H9 (cell line): ENCODE results near the gene ERVW-1. TPM values are rescaled to one million over a fixed set of nuclear protein-coding genes. Genes with fewer than 3 reads are reported as not detected.

Experiments used
- DNase-seq: peaks from one replicate; pipeline ENCODE4 v3.0.0-alpha.2; 2017
- H2AFZ ChIP-seq: one replicate; pipeline ENCODE4 v1.6.1; 2013; ENCODE audit warnings: mild to moderate bottlenecking, low read length, control low read depth, moderate library complexity
- H2AK5ac ChIP-seq: 2 replicates; pipeline ENCODE4 v1.6.1; 2013; ENCODE audit warnings: low read length, control low read depth, mixed read lengths; ENCODE audit not compliant: insufficient read length
- H2BK120ac ChIP-seq: one replicate; pipeline ENCODE4 v1.6.1; 2013; ENCODE audit warnings: low read depth, mild to moderate bottlenecking, low read length, control low read depth, inconsistent platforms; ENCODE audit not compliant: poor library complexity, severe bottlenecking
- H2BK12ac ChIP-seq: 2 replicates; pipeline ENCODE4 v1.6.1; 2013; ENCODE audit warnings: low read length, control low read depth, mixed read lengths, low read depth; ENCODE audit not compliant: insufficient read length
- H2BK15ac ChIP-seq: 2 replicates; pipeline ENCODE4 v1.6.1; 2013; ENCODE audit warnings: low read depth, low read length, control low read depth
- H2BK20ac ChIP-seq: one replicate; pipeline ENCODE4 v1.6.1; 2013; ENCODE audit warnings: low read depth, mild to moderate bottlenecking, low read length, control low read depth, inconsistent platforms; ENCODE audit not compliant: poor library complexity, severe bottlenecking
- H2BK5ac ChIP-seq: 2 replicates; pipeline ENCODE4 v1.6.1; 2013; ENCODE audit warnings: low read length, control low read depth, mixed read lengths; ENCODE audit not compliant: insufficient read length
- H3K14ac ChIP-seq: 2 replicates; pipeline ENCODE4 v1.6.1; 2013; ENCODE audit warnings: low read length, control low read depth; ENCODE audit not compliant: insufficient read depth
- H3K18ac ChIP-seq: 2 replicates; pipeline ENCODE4 v1.6.1; 2013; ENCODE audit warnings: low read depth, mild to moderate bottlenecking, mixed read lengths, low read length, control low read depth; ENCODE audit not compliant: insufficient read length
- H3K23ac ChIP-seq: 2 replicates; pipeline ENCODE4 v1.6.1; 2013; ENCODE audit warnings: low read length, control low read depth, mixed read lengths, low read depth; ENCODE audit not compliant: insufficient read length
- H3K23me2 ChIP-seq: 2 replicates; pipeline ENCODE4 v1.6.1; 2013; ENCODE audit warnings: low read depth, mild to moderate bottlenecking, mixed read lengths, low read length, control low read depth; ENCODE audit not compliant: insufficient read length, poor library complexity, severe bottlenecking
- H3K27ac ChIP-seq: 2 replicates; pipeline ENCODE4 v1.5.1; 2013; ENCODE audit warnings: low read length, control low read depth, mixed read lengths, low read depth; ENCODE audit not compliant: insufficient read length
- H3K27me3 ChIP-seq: 2 replicates; pipeline ENCODE4 v1.6.1; 2013; ENCODE audit warnings: low read length, control low read depth, inconsistent platforms; ENCODE audit not compliant: insufficient read depth
- H3K4ac ChIP-seq: 2 replicates; pipeline ENCODE4 v1.6.1; 2013; ENCODE audit warnings: low read depth, mild to moderate bottlenecking, control low read depth, inconsistent platforms, low read length, moderate library complexity
- H3K4me1 ChIP-seq: 2 replicates; pipeline ENCODE4 v1.6.1; 2013; ENCODE audit warnings: low read length, control low read depth, inconsistent platforms; ENCODE audit not compliant: insufficient read depth
- H3K4me2 ChIP-seq: 2 replicates; pipeline ENCODE4 v1.6.1; 2013; ENCODE audit warnings: low read length, control low read depth, mixed read lengths; ENCODE audit not compliant: insufficient read length, insufficient read depth
- H3K56ac ChIP-seq: 2 replicates; pipeline ENCODE4 v1.6.1; 2013; ENCODE audit warnings: low read depth, mild to moderate bottlenecking, mixed read lengths, low read length, control low read depth; ENCODE audit not compliant: insufficient read length
- H3K79me1 ChIP-seq: 2 replicates; pipeline ENCODE4 v1.6.1; 2013; ENCODE audit warnings: low read depth, mild to moderate bottlenecking, moderate library complexity, low read length, control low read depth, inconsistent platforms; ENCODE audit not compliant: insufficient read depth, poor library complexity, severe bottlenecking
- H3K79me2 ChIP-seq: 2 replicates; pipeline ENCODE4 v1.6.1; 2013; ENCODE audit warnings: low read length, control low read depth, inconsistent platforms; ENCODE audit not compliant: insufficient read depth
- H3K9ac ChIP-seq: 2 replicates; pipeline ENCODE4 v1.6.1; 2013; ENCODE audit warnings: low read length, control low read depth, mixed read lengths; ENCODE audit not compliant: insufficient read length; ENCODE audit errors: extremely low read depth
- H3K9me3 ChIP-seq: one replicate; pipeline ENCODE4 v1.6.1; 2013; ENCODE audit warnings: low read depth, low read length, inconsistent platforms; ENCODE audit not compliant: control insufficient read depth
- H3T11ph ChIP-seq: one replicate; pipeline ENCODE4 v1.6.1; 2013; ENCODE audit warnings: mild to moderate bottlenecking, low read length, control low read depth, inconsistent platforms
- H4K20me1 ChIP-seq: one replicate; pipeline ENCODE4 v1.6.1; 2013; ENCODE audit not compliant: control insufficient read depth, insufficient read length, insufficient read depth
- H4K5ac ChIP-seq: 2 replicates; pipeline ENCODE4 v1.6.1; 2013; ENCODE audit warnings: low read depth, mild to moderate bottlenecking, mixed read lengths, low read length, control low read depth; ENCODE audit not compliant: insufficient read length
- H4K8ac ChIP-seq: replicated peaks from 2 replicates; pipeline ENCODE4 v1.6.1; 2013; ENCODE audit warnings: low read length, control low read depth, mixed read lengths, low read depth; ENCODE audit not compliant: insufficient read length
- H4K91ac ChIP-seq: 2 replicates; pipeline ENCODE4 v1.6.1; 2013; ENCODE audit warnings: low read depth, mild to moderate bottlenecking, moderate library complexity, mixed read lengths, low read length, control low read depth; ENCODE audit not compliant: insufficient read length
- H3K27ac Mint-ChIP-seq, 3 experiments: 2 replicates in 2 of 3; 3 replicates in 1 of 3; pipeline ENCODE4 v1.8.0; 2020 to 2021; ENCODE audit warnings: mixed read lengths in 3 of 3, mild to moderate bottlenecking in 1 of 3, moderate library complexity in 1 of 3
- H3K27me3 Mint-ChIP-seq: 2 replicates; pipeline ENCODE4 v1.8.0; 2021; ENCODE audit warnings: low read depth, mild to moderate bottlenecking, moderate library complexity, mixed read lengths
- H3K36me3 Mint-ChIP-seq, 3 experiments: 2 replicates in 2 of 3; 3 replicates in 1 of 3; pipeline ENCODE4 v1.8.0; 2020 to 2021; ENCODE audit warnings: low read depth in 3 of 3, mixed read lengths in 3 of 3; ENCODE audit not compliant: insufficient read depth in 1 of 3
- H3K4me1 Mint-ChIP-seq, 2 experiments: 2 replicates each; pipeline ENCODE4 v1.8.0; 2020; ENCODE audit warnings: mixed read lengths in 2 of 2
- H3K4me3 Mint-ChIP-seq, 2 experiments: 2 replicates in 1 of 2; 3 replicates in 1 of 2; pipeline ENCODE4 v1.8.0; 2020 to 2021; ENCODE audit warnings: mild to moderate bottlenecking in 2 of 2, mixed read lengths in 2 of 2, moderate library complexity in 1 of 2
- H3K9me3 Mint-ChIP-seq, 2 experiments: 2 replicates in 1 of 2; 3 replicates in 1 of 2; pipeline ENCODE4 v1.8.0; 2020; ENCODE audit warnings: mild to moderate bottlenecking in 2 of 2, mixed read lengths in 2 of 2, moderate library complexity in 1 of 2
- WGBS: extraction: QIAGEN DNeasy Blood & Tissue Kit; methylation state at CpG from one replicate; pipeline ENCODE4 v1.1.7; 2013; ENCODE audit warnings: missing lambda C conversion rate, low lambda C conversion rate, mixed read lengths; ENCODE audit not compliant: insufficient read length; ENCODE audit errors: extremely low coverage; 5-methylcytosine and 5-hydroxymethylcytosine counted together
- total RNA-seq: library from RNA; stranded (reverse); gene quantifications from 2 replicates; pipeline ENCODE4 v1.2.1, GENCODE V29; 2021
- TF ChIP-seq, protein P1 (sequence below): fragments of 200-600 bp; sonication (generic); conservative IDR thresholded peaks from 3 replicates; pipeline ENCODE4 v1.8.0; 2021; ENCODE audit warnings: antibody characterized with exemption, mild to moderate bottlenecking

ERVW-1 gene
- total RNA-seq, 1 experiment from 2014 or later = not detected

DNA sequence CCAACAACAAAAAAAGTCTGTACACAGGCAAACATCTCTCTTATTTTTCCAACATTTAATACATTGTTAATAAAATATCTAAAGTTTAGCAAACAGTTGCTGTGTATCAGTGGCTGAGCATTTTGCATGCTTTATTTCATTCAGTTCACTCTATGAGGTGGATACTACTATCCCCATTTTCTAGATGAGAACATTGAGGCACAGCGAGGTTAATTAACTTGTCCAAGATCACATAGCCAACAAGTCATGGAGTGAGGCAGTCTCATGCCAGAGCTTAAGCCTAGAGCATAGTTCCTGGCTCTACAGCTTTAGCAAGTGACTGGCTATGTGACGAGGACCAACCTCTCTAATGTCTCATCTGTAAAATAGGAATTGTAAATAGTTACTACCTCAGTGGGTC is 26.1 kb downstream of the ERVW-1 start:
- Histone ChIP-seq H3K4me1 (no peaks in the 10 kb centered on the region), H3K18ac (no peak overlapping the region), H2BK5ac (no peak overlapping the region), H2BK120ac (no peak overlapping the region), H4K5ac (no peak overlapping the region), H2BK15ac (no peak overlapping the region), H2BK20ac (no peak overlapping the region), H3K79me2 (no peaks in the 10 kb centered on the region), H3K23me2 (peaks cover 5% of the 10 kb centered on the region), H3K4ac (no peak overlapping the region), H3T11ph (no peak overlapping the region), H2AK5ac (no peak overlapping the region), H3K14ac (no peak overlapping the region), H3K9me3 (no peaks in the 10 kb centered on the region), H4K8ac (no peak overlapping the region), H3K9ac (no peak overlapping the region), H4K20me1 (peaks cover 2% of the 10 kb centered on the region), H3K27me3 (no peaks in the 10 kb centered on the region), H2BK12ac (no peak overlapping the region), H3K79me1 (no peaks in the 10 kb centered on the region), H3K56ac (no peak overlapping the region), H3K23ac (no peak overlapping the region), H3K27ac (no peak overlapping the region), H2AFZ (no peak overlapping the region), H4K91ac (no peak overlapping the region), H3K4me2 (no peak overlapping the region)
- Mint-ChIP-seq H3K9me3 (no peaks in the 10 kb centered on the region), H3K36me3 (peaks cover 34 to 73% (median 68%) of the 10 kb centered on the region in 3 experiments), H3K27me3 (no peaks in the 10 kb centered on the region), H3K27ac (no peak overlapping the region), H3K4me1 (peaks cover 8 to 9% of the 10 kb centered on the region in 2 experiments), H3K4me3 (no peak overlapping the region)
- TF ChIP-seq, protein P1, sequence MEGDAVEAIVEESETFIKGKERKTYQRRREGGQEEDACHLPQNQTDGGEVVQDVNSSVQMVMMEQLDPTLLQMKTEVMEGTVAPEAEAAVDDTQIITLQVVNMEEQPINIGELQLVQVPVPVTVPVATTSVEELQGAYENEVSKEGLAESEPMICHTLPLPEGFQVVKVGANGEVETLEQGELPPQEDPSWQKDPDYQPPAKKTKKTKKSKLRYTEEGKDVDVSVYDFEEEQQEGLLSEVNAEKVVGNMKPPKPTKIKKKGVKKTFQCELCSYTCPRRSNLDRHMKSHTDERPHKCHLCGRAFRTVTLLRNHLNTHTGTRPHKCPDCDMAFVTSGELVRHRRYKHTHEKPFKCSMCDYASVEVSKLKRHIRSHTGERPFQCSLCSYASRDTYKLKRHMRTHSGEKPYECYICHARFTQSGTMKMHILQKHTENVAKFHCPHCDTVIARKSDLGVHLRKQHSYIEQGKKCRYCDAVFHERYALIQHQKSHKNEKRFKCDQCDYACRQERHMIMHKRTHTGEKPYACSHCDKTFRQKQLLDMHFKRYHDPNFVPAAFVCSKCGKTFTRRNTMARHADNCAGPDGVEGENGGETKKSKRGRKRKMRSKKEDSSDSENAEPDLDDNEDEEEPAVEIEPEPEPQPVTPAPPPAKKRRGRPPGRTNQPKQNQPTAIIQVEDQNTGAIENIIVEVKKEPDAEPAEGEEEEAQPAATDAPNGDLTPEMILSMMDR = no peak
- WGBS = no CpG with 5 or more reads among the region's 2 CpGs
- DNase-seq = no peak
